K562 (cell line): ENCODE measurements around the gene PDE11A. TPM values are rescaled to one million over a fixed set of nuclear protein-coding genes. Genes with fewer than 3 reads are reported as not detected.

ENCODE experiments used
- C11orf30 ChIP-seq: fragments of 450-650 bp; IDR thresholded peaks from 2 replicates; pipeline ENCODE4 v1.6.1; 2016; ENCODE audit warnings: low read depth, mild to moderate bottlenecking
- SPI1 ChIP-seq: IDR thresholded peaks from 2 replicates; pipeline ENCODE4 v1.6.1; 2011; ENCODE audit warnings: low read depth, low read length, control low read depth, borderline replicate concordance
- ZNF12 ChIP-seq: sonication (generic); formaldehyde crosslinking; IDR thresholded peaks from 2 replicates; pipeline ENCODE4 v1.4.0; 2020; ENCODE audit warnings: mild to moderate bottlenecking, missing genetic modification reagents
- polyA plus RNA-seq, 8 experiments: library from polyadenylated mRNA; depleted of rRNA in 4 of 8; stranded (reverse) in 5 of 8; unstranded in 3 of 8; fragments of >200 nt; fragmentation: Nextera tagmentation in 2 of 8; fragmentation: Illumina TruSeq in 1 of 8; extraction: Ambion mirVana in 2 of 8; extraction: Trizol in 1 of 8; gene quantifications; 2 replicates each; pipeline versions ENCODE4 v1.2.1 to v1.2.3, GENCODE V29; 2011 to 2014; ENCODE audit warnings: inconsistent platforms in 1 of 8, missing spikeins in 1 of 8
- total RNA-seq, 7 experiments: library from RNA; depleted of rRNA in 6 of 7; stranded (reverse); fragments of >200 nt in 6 of 7; fragmentation: Illumina TruSeq in 2 of 7; extraction: Trizol in 2 of 7; gene quantifications; 2 replicates each; pipeline versions ENCODE4 v1.2.1 to v1.2.3, GENCODE V29; 2011 to 2021; ENCODE audit warnings: low replicate concordance in 1 of 7
- TF ChIP-seq, protein P1 (sequence below): IDR thresholded peaks from 2 replicates; pipeline ENCODE4 v1.6.1; 2012; ENCODE audit warnings: low read depth, low read length, improper control_type of control experiment, borderline replicate concordance
- TF ChIP-seq, protein P2 (sequence below), 2 experiments: fragments of 450-650 bp; formaldehyde crosslinking in 1 of 2; IDR thresholded peaks; 2 replicates each; pipeline versions ENCODE4 v1.4.0 to v1.6.1; 2014 to 2020; ENCODE audit warnings: mild to moderate bottlenecking in 2 of 2, borderline replicate concordance in 1 of 2, low read depth in 1 of 2

Gene PDE11A
- total and polyA plus RNA-seq, 9 of the 15 experiments (the other 6 are each of a cell fraction or from before 2014, with no cell fraction given): 3.2 to 22.1 (median 5.7) TPM

DNA sequence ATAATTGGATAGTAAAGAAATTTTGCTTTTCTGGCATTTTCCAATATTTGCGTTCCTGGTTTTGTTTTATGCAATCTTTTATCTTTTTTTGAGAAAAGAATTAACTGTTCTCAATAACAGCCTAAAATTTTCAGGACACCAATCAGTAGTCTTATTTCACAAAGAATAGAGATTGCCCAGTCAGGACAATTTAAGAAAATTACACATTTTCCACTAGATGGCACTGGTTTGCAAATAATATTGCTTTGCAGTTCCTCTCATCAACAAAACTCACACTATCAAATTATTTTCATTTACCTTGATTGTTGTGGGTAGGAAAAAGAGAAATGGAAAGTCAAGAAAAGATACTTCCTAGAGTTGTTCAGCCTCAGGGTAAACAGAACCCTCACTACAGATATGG, 37.2 kb upstream of the PDE11A start (continued):
- TF ChIP-seq, protein P1, sequence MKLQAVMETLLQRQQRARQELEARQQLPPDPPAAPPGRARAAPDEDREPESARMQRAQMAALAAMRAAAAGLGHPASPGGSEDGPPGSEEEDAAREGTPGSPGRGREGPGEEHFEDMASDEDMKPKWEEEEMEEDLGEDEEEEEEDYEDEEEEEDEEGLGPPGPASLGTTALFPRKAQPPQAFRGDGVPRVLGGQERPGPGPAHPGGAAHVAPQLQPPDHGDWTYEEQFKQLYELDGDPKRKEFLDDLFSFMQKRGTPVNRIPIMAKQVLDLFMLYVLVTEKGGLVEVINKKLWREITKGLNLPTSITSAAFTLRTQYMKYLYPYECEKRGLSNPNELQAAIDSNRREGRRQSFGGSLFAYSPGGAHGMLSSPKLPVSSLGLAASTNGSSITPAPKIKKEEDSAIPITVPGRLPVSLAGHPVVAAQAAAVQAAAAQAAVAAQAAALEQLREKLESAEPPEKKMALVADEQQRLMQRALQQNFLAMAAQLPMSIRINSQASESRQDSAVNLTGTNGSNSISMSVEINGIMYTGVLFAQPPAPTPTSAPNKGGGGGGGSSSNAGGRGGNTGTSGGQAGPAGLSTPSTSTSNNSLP: peak; percentile 70; the same call in 1 of the 2 replicates
- TF ChIP-seq C11orf30: peak; percentile 62
- TF ChIP-seq ZNF12 (CRISPR knock-in tag): no peak
- TF ChIP-seq, protein P2, sequence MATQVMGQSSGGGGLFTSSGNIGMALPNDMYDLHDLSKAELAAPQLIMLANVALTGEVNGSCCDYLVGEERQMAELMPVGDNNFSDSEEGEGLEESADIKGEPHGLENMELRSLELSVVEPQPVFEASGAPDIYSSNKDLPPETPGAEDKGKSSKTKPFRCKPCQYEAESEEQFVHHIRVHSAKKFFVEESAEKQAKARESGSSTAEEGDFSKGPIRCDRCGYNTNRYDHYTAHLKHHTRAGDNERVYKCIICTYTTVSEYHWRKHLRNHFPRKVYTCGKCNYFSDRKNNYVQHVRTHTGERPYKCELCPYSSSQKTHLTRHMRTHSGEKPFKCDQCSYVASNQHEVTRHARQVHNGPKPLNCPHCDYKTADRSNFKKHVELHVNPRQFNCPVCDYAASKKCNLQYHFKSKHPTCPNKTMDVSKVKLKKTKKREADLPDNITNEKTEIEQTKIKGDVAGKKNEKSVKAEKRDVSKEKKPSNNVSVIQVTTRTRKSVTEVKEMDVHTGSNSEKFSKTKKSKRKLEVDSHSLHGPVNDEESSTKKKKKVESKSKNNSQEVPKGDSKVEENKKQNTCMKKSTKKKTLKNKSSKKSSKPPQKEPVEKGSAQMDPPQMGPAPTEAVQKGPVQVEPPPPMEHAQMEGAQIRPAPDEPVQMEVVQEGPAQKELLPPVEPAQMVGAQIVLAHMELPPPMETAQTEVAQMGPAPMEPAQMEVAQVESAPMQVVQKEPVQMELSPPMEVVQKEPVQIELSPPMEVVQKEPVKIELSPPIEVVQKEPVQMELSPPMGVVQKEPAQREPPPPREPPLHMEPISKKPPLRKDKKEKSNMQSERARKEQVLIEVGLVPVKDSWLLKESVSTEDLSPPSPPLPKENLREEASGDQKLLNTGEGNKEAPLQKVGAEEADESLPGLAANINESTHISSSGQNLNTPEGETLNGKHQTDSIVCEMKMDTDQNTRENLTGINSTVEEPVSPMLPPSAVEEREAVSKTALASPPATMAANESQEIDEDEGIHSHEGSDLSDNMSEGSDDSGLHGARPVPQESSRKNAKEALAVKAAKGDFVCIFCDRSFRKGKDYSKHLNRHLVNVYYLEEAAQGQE (IDR thresholded peaks at IDR 0.05; ENCODE audit: borderline replicate concordance): peak; percentile 62; the same call in 1 of the 2 replicates
- TF ChIP-seq, protein P2 (CRISPR knock-in tag; IDR thresholded peaks at IDR 0.05; ENCODE audit: low read depth): no peak
- TF ChIP-seq SPI1: 0 out of 2 replicates have a peak, but pooled peaks have one; percentile 30
